Gastrocnemius medialis (tissue), 4 donors: ENCODE data around the gene DOCK4.

ENCODE experiments used
- CTCF ChIP-seq, 5 experiments: fragments of 450-650 bp in 3 of 5; fragments of 200-600 bp in 2 of 5; sonication (generic) in 2 of 5; IDR thresholded peaks in 4 of 5; conservative IDR thresholded peaks in 1 of 5; 1 replicate in 4 of 5; 2 replicates in 1 of 5; pipeline ENCODE4 v1.5.1; 2016 to 2019; ENCODE audit warnings: antibody characterized with exemption in 5 of 5, mild to moderate bottlenecking in 3 of 5, moderate library complexity in 3 of 5
- POLR2A ChIP-seq, 2 donors: fragments of 450-650 bp; IDR thresholded peaks; one replicate each; pipeline ENCODE4 v1.6.1; 2017; ENCODE audit warnings: antibody characterized with exemption in 2 of 2, mild to moderate bottlenecking in 2 of 2, moderate library complexity in 2 of 2

- TF ChIP-seq POLR2A (IDR thresholded peaks at IDR 0.05), result no peak
- no peak for TF ChIP-seq CTCF (IDR thresholded peaks at IDR 0.05 in 4 of 5, conservative IDR thresholded peaks at IDR 0.05 in 1 of 5)
Measured at GRCh38 chr7:111865430-111865829, 340.8 kb downstream of the DOCK4 start.
